SK-N-MC (cell line): ENCODE measurements around the gene TXNRD2.

Experiments
- DNase-seq: peaks from one replicate; pipeline ENCODE4 v3.0.0-alpha.2; 2011; ENCODE audit warnings: low read depth, low spot score
- H3K27ac ChIP-seq: fragments of 200-600 bp; sonication (generic); 2 replicates; pipeline ENCODE4 v1.5.1; 2016; ENCODE audit warnings: mixed run types
- H3K36me3 ChIP-seq: fragments of 200-600 bp; sonication (generic); 2 replicates; pipeline ENCODE4 v1.6.1; 2017; ENCODE audit warnings: antibody characterized with exemption, low read length, mixed read lengths; ENCODE audit not compliant: insufficient read depth
- H3K4me3 ChIP-seq: fragments of 200-600 bp; sonication (generic); 2 replicates; pipeline ENCODE4 v1.5.1; 2016
- H3K9ac ChIP-seq: fragments of 200-600 bp; sonication (generic); 2 replicates; pipeline ENCODE4 v1.8.0; 2017; ENCODE audit warnings: mixed run types, mixed read lengths; ENCODE audit not compliant: insufficient read length
- H3K9me3 ChIP-seq: fragments of 200-600 bp; sonication (generic); 2 replicates; pipeline ENCODE4 v1.6.1; 2017; ENCODE audit warnings: low read depth, mild to moderate bottlenecking, antibody characterized with exemption, low read length, moderate library complexity, mixed read lengths
- EZH2 ChIP-seq: fragments of 200-600 bp; sonication (generic); IDR thresholded peaks from one replicate; pipeline ENCODE4 v1.6.1; 2017; ENCODE audit warnings: antibody characterized with exemption
- FOXP2 ChIP-seq: optimal IDR thresholded peaks from 2 replicates; pipeline ENCODE3; 2011; ENCODE audit warnings: mild to moderate bottlenecking, moderate library complexity; ENCODE audit not compliant: insufficient read depth; ENCODE audit errors: extremely low read length, control extremely low read depth
- POLR2AphosphoS5 ChIP-seq: IDR thresholded peaks from 2 replicates; pipeline ENCODE4 v1.6.1; 2012; ENCODE audit warnings: mild to moderate bottlenecking, low read depth, low read length, borderline replicate concordance

TXNRD2 gene

DNA sequence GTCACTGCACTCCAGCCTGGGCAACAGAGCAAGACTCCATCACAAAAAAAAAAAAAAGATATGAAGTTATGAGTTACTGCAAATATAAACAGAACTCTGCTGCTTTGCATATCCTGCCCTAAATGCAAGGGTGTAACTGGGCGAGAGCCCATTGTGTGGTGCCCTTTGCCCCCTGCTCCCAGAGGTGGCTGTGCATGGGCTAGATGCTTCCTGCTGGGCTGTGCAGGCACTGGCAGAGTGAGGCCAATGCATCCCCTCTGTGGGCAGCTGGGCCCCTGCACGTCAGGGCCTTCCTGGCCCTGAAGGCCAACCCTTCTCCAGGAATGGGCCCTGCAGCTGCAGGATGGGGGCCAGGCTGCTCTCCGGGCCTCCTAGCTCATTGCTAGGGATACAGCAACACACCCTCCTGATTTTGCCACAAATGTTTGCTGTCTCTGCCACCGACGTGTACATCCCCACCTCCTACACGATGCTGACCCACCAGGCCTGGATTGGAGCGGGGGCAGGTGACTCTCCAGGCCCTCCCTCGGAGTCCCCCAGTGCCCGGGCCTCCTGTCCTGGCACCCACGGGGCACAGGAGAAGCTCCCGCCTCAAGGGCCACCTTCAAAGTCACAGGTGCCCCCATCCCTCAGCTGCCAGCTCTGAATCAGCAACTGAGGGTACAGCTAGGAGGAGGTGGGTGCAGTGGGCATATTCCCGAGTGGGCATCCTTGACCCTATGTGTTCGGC lies 40.7 kb downstream of the TXNRD2 start:
- Histone ChIP-seq H3K36me3 (no peaks in the 10 kb centered on the region), H3K4me3 (no peak overlapping the region), H3K9ac (no peak overlapping the region), H3K9me3 (no peaks in the 10 kb centered on the region), H3K27ac (no peak overlapping the region)
- TF ChIP-seq FOXP2 = no peak
- no peak for TF ChIP-seq POLR2AphosphoS5
- TF ChIP-seq EZH2 = no peak
- no peak for DNase-seq

DNA sequence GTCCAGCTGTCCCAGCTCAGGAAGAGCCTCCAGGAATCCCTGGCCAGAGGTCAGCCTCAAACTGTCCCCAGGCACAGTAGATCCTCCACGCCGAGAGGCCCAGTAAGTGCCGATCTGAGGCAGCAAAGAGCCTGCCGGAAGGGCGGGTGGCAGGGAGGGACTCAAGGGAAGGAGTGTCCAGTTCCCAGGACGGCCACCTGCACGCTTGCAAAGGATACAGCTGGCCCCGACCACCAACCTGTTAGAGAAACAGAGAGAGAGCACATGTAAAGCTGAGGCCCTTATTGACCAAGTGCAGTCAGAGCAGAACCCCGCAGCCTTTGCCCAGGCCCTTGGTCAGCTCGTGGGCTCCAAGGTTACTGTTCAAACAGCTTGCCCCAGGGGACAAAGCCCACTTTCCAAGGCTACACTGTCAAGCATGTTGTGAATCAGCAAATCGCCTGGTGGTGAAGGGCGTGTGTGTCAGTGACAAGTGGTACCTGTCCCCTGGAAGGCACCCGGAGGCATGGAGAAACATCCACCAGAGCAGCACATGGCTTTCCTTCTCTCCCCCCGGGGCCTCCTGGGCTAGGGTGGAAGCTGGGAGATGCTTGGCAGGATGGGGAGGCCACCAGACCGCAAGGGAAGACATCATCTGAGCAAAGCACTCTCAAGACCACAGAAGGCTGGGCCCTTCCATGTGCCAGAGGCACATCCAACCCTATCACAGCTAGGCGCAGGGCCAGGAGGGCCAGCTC lies 42.6 kb downstream of the TXNRD2 start:
- Histone ChIP-seq H3K9me3 (no peaks in the 10 kb centered on the region), H3K4me3 (no peak overlapping the region), H3K9ac (no peak overlapping the region), H3K36me3 (no peaks in the 10 kb centered on the region), H3K27ac (no peak overlapping the region)
- no peak for DNase-seq
- TF ChIP-seq FOXP2 (no peak), EZH2 (no peak)

DNA sequence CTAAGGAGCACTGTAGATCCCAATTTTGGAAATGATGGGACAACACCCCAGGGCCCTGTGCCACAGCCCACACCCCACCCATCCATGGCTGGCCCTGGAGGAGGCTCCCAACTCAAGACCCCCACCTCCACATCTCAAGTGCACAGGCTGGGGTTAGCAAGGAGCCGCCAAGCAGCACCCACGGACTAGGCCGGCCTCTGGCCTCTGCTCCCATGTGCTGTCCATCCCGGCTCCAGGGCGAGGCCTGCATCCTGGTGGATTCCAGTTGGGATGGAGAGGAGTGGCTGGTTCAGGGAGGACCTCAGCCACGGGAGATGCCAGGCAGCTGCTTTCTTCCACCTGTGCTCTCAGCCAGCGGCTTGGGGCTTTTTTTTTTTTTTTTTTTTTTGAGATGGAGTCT lies 43.5 kb downstream of the TXNRD2 start:
- TF ChIP-seq FOXP2 = no peak
- TF ChIP-seq EZH2 = no peak
- TF ChIP-seq POLR2AphosphoS5 = no peak
- H3K27ac ChIP-seq = no peak overlapping the region

DNA sequence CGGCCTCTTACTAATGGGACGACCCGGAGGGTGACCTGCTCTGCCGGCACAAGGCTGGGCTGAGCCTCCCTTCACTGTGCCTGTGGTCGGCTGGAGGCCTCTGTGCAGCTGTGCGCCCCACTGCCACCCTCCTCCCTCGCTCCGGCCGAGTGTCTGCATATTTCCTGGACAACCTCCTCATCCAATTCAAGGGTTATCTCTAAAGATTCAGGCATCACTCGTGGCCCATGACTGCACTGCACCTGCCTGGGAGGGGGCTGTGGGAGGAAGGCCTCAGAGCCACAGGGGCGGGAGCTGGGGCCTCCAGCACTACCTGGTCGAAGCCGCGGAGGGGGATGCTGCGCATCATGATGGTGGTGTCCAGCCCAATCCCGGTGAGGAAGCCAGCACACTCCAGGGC lies 43.9 kb downstream of the TXNRD2 start:
- Histone ChIP-seq H3K36me3 (no peaks in the 10 kb centered on the region), H3K27ac (no peak overlapping the region), H3K4me3 (no peak overlapping the region), H3K9ac (no peak overlapping the region), H3K9me3 (no peaks in the 10 kb centered on the region)
- TF ChIP-seq POLR2AphosphoS5 = no peak
- no peak for TF ChIP-seq FOXP2
- no peak for TF ChIP-seq EZH2
- DNase-seq = no peak

More for the DNA sequence above, 43.5 kb downstream of the TXNRD2 start:
- Histone ChIP-seq H3K9me3 (no peaks in the 10 kb centered on the region), H3K9ac (no peak overlapping the region), H3K36me3 (no peaks in the 10 kb centered on the region), H3K4me3 (no peak overlapping the region)
- no peak for DNase-seq

DNA sequence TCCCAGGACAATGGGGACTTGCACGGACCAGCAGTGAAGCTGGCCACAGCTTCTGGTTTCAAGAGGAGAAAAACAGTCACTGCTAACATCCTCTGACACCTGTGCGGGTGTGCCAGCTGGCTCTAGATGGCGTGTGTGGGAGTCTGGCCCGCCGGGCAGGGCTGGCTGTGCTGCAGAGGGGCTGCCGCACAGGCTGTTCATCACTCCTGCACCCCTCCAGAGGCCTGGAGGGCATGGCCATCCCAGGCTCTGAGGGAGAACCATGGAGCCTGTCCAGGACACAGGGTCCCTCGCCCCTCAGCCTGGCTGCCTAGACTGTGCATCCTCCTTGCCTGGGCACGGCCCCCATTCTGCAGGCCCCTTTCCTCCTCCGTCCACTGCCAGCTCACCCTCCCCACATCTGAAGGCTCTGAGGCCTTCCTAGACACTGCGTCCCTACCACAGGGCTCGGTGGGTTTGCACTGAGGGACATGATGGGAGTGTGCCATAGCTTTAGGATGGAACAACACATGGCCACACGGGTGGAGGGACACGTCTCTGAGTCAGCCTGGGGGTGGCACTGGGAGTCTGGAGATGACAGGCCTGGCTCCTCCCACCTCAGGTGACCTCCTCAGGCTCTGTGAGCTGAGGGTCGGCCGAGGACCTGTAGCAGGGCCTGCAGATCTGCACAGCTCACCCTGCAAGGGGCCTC lies 44.8 kb downstream of the TXNRD2 start:
- no peak for DNase-seq
- TF ChIP-seq FOXP2 (no peak), EZH2 (no peak), POLR2AphosphoS5 (no peak)
- no peak overlapping the region for H3K9ac ChIP-seq
- H3K36me3 ChIP-seq = no peaks in the 10 kb centered on the region
- no peak overlapping the region for H3K4me3 ChIP-seq
- H3K27ac ChIP-seq = no peak overlapping the region
- no peaks in the 10 kb centered on the region for H3K9me3 ChIP-seq

DNA sequence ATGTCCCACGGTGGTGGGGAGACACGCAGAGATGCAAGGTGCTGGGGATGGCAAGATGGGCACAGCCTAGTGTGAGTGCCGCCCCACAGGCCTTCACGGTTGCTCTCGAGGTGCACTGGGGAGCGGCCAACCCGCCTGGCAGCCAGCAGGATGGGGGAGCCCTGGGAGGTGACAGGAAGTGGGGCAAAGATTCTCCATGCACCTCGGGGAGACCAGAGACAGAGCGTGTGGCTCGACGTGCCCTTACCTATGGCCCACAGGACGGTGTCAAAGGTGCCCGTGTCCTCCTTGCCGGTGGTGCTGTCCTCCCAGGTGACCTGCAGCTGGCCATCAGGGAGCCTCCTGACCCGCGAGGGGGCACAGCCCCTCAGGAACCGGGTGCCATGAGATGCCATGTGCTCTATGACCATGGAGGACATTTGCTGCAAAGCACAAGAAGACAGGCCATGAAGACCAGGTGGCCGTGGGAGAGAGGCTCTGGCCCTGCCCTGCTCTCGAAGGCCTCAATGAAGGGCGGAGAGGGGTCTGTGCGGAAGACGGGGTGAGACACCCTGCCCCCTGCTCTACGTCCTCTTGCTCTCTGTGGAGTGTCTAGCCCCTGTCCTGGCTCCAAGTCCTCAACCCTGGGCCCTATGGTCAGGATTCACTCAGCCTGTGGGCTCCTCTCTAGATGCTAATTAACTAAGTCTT lies 46.3 kb downstream of the TXNRD2 start:
- Histone ChIP-seq H3K36me3 (no peaks in the 10 kb centered on the region), H3K9ac (no peak overlapping the region), H3K27ac (no peak overlapping the region), H3K4me3 (no peak overlapping the region), H3K9me3 (no peaks in the 10 kb centered on the region)
- TF ChIP-seq FOXP2 = no peak
- no peak for DNase-seq

DNA sequence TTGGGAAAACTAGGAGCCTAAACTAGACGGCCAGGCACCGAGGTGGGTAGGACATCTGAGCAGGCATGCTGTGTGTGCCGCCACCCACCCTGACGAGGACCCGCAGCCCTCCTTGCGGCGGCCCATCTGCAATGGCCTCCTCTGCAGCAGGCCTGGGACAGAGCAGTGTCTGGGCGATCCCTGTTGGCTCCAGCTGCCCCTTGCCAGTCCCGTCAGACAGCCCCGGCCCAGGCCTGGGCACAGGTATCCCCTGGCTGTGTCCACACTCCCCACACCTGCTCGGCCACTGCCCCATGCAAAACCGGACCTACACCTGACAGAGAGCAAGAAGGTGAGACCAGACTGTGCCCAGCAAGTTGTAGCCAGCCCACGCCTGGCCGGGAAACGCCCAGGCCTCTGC lies 48.3 kb downstream of the TXNRD2 start:
- TF ChIP-seq POLR2AphosphoS5 (no peak), FOXP2 (no peak), EZH2 (no peak)
- Histone ChIP-seq H3K9me3 (no peaks in the 10 kb centered on the region), H3K9ac (no peak overlapping the region), H3K27ac (no peak overlapping the region), H3K36me3 (no peaks in the 10 kb centered on the region), H3K4me3 (no peak overlapping the region)
- no peak for DNase-seq

DNA sequence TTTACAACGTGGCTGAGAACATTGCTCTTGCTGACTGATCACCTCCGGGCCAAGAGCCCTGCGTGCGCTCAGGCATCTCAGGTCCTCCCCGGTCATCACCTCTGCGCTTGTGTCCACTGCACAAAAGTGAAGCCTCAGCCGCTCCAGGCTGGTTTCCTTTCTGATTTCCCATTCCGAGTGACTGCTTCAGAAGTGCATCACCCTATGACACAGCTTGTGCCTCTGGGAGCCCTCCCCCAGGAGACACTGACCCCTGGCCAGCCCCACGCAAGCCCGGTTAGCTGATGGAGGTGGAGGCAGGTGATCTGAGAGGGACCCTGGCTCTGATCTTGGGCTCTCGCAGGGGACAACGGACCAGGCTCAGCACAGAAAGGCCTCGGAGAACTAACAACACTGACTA lies 48.7 kb downstream of the TXNRD2 start:
- TF ChIP-seq POLR2AphosphoS5 (no peak), EZH2 (no peak), FOXP2 (no peak)
- H3K36me3 ChIP-seq = no peaks in the 10 kb centered on the region
- no peak overlapping the region for H3K9ac ChIP-seq
- H3K9me3 ChIP-seq = no peaks in the 10 kb centered on the region
- H3K4me3 ChIP-seq = no peak overlapping the region
- no peak for DNase-seq
- H3K27ac ChIP-seq = no peak overlapping the region
